Stimulated activated CD8-positive, alpha-beta memory T cell treated with anti-CD3 and anti-CD28 coated beads, Interleukin-7, amount 100 ng/mL, for 48 hours (primary cell): ENCODE measurements around the gene ITIH4.

Source experiments
- DNase-seq, 2 donors: peaks; one replicate each; pipeline ENCODE4 v3.0.0-alpha.2; 2020; ENCODE audit warnings: low read depth in 1 of 2; ENCODE audit errors: extremely low read depth in 1 of 2

The ITIH4 gene

DNA sequence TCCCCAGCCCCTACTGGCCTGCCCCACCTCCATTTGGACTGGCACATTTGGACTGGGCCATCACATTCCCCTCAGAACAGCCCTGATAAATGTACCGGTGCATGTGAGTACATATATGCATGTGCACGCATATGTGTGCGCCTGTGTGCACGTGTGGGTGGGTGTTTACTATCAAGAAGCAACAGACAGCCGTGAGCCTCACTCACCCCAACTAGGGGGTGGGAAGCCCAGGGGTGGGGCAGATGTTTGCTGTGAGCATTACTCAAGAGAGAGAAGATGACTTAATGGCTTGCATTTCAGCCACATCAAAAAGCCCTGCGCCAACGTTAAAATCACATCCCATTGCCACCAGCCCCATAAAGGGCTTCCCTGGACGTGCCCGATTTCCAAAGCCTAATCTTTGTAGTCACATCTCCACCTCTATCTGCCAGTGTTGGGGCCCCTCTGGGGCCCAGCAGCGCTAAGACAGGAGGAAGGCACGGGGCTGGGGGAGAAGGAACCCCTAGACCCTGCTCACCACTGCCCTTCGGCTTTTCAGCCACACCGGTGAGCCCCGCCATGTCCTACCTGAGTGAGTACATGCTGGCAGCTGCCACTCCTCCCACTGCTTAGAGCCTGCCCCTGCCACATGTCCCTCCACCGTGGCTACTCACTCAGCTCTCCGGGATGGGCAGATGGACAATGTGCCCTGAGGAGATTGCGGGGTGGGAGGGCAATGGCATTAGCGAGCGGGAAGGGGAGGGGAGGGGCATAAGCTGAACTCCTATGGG, 25.0 kb downstream of the ITIH4 start:
- DNase-seq, result no peak

DNA sequence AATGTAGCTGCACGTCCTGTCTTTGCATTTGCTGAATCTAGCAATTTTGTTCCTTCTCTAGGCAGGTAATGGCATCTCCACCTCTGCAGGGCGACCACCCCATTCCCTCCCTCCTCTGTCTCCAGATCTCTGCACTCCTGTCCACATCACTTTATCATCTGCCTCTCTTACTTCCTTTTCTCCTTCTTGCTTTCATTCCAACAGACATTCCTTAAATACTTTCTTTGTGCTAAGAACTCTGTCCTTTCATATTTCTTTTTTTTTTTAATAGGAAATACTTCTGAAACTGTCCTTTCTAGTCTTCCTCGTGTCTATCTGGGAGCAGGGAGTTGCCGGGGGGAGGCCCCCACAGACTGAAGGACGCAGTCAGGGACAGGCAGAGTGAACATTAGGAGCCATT, 28.6 kb downstream of the ITIH4 start:
- DNase-seq, result no peak

DNA sequence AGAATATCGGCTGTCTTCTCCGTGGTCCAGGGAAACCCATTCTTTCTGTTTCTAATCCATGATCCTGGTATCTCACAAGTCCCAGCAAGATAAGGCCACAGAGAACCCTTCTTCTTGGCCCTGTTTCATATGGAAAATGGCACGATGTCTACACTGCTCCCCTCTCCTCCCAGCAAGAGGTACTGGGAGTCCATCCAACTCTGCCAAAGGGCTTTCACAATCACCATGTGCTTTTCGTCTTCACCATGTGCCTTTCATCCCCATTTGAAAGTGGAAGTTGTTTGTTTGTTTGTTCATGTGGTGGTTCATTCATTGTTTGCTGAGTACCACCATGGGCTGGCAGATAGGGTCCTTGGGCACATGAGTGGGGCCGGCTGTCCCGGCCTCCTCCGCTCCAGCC, 30.4 kb downstream of the ITIH4 start:
- no peak for DNase-seq

DNA sequence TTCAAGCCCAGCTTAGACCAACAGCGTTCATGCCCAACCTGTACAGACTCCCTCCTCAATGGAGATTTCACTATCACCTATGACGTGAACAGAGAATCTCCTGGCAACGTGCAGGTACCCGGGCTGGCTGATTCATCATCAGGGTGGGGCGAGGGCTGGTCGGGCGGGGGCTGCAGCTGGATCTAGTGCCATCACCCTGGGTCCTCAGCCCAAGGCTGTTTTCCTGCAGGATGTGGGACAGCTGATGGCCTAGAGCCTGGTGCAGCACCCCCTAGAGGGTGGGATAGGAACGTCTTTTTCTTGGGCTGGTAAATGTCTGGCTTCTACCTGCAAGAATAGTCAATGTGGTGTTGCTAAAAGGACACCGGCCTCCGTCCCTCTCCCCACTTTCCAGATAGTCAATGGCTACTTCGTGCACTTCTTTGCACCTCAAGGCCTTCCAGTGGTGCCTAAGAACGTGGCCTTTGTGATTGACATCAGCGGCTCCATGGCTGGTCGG, 31.4 kb downstream of the ITIH4 start:
- DNase-seq, result peak in 1 of 2 donors; percentile 7

DNA sequence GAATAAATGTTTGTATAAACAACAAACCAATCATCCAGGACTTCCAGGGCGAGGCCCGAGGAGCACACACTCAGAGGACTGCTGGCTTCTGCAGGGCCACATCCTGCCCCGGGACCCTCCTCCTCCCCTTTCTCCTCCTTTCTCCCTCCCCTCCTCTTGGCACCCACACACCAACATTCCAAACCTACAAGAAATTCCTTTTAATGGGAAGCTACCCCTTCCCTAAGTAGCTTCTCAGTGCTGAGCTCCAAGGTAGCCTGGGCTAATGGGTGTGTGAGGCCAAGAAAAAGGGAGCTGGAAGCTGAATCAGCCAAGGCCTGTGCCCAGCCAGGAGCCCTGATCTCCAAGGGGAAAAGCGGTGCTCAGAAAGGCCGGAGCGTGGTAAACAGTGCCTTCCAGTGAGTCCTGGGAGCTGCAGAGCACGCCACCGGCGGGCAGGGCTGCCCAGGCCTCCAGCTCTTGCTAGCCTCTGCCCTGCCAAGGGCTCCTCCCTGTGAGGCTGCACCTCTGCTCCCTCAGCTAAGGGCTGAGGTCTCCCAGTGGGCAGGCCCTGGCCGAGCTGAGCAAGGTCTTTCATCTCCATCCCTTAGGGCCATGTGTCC, 32.0 kb downstream of the ITIH4 start:
- no peak for DNase-seq

DNA sequence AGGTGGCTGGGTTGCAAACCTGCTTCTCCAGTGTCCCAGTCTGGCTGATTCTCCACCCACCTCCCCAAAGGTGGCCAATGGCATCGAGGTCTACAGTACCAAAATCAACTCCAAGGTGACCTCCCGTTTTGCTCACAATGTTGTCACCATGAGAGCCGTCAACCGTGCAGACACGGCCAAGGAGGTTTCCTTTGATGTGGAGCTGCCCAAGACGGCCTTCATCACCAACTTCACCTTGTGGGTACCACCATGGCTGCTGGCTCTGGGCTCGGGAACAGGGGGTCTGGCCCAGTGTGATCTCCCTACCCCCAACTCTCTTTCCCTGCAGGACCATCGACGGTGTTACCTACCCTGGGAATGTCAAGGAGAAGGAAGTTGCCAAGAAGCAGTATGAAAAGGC, 34.1 kb downstream of the ITIH4 start:
- no peak for DNase-seq

DNA sequence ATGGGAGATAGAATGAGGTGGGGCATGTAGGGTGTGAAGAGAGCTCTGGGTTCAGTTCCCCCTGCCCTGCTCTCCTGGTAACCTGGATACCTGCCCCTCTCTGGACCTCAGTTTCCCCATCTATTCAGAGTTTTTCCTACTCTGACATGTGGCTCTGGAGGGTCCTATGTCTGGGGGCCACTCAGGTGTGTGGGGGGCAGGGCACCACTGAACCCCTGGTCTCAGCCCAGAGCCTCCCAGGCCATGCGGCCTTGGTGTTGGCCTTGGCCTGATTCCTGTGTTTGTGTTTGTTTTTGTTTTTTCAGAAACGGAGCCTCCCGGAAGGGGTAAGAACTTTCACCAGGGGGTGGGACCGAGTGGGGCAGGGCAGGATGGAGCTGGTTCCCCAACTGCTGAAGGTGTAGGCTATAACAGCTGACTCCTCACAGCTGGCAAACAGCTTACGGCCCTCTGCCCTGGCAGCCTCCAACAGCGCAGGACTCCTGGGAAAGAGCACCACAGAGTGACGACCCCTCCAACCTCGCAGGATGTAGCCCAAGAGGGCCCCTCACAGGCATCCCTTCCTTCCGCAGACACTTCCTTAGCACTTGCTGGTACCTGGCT, 35.1 kb downstream of the ITIH4 start:
- DNase-seq, result no peak

DNA sequence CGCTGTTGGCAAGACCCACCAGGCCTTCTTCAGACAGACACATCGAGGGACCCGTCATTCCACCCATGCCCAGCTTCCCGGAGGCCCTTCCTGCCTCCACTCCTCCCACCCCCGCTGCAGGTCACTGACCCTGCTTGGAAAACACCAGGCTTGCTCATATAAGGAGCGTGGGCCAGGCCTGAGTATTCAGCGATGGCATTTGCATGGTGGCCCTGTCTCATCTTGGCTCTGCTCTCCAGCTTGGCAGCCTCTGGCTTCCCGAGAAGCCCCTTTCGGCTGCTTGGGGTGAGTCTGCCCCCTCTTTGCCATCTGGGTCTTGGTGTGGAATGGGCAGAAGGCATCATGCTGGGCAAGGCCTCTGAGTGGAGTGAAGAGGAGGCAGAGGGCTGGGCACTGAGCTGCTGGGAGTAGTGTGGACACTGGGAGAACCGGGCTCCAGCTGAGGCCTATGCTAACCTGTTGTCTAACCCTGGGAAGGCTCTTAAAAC, 35.8 kb downstream of the ITIH4 start, which contains the start of gene ITIH3:
TSS of gene ITIH3 (plus strand) at position 185 of the 488 bp plus-strand sequence. CDS start at position 193, 8 bp downstream.
- no peak for DNase-seq

DNA sequence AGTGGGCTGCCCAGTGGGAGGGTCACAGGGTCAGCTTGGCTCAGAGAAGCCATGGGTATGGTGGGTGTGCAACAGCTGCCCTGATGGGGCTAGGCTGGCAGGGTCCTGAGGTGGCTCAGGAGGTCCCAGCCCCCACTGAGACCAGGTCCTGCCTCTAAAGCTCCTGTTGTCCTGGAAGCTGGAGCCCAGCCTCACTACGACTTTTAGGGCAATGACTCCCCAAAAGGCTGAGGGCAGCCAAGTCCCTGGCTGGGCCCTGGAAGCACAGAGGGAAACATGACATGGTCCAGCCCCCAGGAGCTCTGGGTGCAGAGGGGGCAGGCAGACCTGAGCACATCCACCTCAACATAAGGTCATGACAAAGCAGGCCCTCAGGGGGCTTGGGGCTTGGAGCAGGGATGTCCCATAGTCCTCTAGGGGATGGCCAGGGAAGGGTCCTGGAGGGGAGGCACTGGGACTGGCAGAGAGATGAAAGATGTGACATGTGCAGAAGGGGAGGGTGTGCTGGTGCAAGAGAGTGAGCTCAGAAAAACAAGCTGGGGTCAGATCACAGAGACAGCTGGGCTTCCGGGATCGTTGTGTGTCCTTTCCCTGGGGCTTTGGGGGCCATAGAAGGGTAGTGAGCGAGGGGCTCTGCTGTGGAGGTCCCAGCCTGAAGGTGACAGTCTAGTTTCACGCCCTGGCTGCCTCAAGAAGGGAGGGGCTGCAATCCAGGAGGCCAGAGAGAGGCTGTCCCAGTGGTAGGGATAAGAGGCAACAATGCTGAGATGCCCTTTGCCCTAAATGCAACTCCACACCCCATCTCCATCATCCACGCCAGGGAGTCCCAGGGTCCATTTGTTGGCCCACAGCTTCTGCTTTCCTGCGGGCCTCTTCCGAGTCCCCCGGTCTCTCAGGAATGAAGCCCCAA, 36.5 kb downstream of the ITIH4 start:
- DNase-seq, result no peak

DNA sequence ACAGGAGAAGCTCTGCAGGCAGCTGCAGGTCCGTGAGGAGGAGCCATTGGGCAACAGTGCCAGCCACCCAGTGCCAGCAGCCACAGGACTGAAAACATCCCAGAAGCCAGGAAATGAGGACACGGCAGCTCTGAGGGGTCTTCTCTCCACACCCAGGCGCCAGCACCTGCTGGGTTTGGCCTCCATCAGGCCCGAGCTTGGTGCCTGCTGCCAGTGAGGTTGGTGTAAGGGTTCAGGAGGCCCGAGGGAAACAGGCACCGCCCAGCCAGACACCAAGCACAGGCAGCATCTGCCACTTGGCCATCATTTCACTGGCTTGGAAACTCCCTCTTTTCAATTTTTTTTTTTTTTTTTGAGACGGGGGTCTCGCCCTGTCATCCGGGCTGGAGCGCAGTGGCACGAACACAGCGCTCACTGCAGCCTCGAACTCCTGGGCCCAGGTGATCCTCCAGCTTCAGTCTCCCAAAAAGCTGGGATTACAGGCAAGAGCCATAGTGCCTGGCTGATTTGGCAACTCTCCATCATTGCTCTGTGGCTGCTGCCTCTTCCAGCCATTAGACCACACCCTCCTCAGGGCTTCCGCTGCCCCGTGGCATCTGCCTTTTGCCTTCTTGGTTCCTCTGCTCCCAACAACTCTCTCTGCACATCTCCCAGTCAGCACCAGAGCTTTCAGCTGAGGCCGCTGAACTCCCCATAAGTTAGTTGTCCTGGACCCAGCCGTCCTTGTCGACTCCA, 37.3 kb downstream of the ITIH4 start:
- no peak for DNase-seq

DNA sequence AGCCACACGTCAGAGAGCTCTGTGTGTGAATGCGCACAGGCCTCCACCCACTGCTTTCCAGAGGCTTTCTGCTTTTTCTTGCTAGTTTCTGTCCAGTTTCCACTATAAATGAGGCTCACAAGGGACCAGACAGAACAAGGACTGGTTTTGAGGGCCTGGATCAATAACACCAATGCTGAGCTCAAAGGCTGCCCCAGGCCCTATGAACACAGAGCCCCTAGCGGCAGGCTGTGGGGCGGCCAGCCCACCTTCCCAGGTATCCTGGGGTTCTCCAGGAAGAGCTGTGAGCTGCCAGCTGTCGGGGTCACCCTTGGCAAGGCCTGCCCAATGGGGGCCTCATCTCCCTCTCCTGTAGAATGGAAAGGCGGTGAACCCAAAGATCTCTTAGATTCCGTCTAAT, 38.1 kb downstream of the ITIH4 start:
- no peak for DNase-seq

DNA sequence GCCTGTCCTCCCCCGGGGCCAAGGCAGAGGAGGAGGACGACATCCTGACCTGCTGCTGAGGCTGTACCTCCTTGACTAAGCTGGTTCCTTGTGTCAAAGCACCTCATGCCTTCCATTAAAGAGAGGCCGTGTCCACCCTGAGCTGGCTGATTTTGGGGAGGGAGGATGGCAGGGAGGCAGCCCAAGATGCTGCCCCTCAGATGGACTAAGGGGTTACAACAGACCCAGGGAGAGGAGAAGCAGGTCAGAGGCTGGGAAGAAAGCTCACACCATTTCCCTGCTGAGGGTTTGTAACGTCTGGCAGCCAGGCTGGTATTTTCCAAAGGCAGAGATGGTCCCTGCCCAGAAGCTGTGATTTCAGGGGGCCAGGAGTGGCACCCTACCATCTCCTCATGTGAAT, 38.5 kb downstream of the ITIH4 start:
- no peak for DNase-seq

DNA sequence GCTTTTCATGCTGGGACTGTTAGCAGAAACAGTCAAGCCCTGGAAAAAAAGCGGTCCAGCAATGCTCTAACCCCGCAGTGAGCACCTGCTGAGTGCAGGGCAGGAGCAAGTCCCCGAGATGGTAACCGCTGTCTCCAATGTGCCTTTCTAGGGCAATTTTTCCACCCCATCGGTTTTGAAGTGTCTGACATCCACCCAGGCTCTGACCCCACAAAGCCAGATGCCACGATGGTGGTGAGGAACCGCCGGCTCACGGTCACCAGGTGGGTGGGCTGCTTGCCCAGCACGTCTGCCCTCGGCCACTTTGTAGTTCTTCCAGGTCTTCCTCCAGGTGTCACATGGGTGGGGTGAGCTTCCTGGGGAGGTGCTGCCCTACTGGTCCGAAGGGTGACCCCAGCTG, 39.1 kb downstream of the ITIH4 start:
- no peak for DNase-seq

DNA sequence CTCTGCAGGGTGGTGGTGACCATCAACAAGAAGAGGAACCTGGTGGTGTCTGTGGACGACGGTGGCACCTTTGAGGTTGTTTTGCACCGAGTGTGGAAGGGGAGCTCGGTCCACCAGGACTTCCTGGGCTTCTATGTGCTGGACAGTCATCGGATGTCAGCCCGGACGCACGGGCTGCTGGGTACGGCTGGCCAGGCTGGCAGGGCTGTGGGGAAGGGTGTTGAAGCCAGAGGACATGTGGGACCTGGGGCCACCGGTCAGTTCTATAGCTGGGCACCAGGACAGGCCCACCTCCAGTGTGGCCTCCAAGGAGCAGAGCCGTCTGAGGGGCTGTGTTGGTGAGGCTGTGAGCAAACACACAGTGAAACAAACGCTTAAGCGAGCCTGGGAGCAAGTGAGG, 39.7 kb downstream of the ITIH4 start:
- DNase-seq, result no peak

DNA sequence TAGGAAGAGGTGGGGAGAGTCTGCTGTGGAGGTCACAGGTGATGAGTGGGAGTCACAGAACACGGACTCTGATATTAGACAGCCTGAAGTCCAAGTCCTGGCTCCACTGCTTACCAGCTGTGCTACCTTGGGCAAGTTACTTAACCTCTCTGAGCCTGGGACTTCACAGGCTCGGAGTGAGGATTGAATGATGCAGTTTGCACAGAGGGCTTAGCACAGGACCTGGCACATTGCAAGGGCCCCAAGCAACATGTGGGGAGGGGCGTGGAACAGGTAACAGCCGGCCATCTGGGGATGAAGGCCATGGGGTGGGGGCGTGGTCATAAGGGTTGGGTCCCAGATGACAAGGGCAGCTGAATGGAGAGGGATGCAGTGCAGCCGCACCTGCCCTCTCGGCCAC, 40.1 kb downstream of the ITIH4 start:
- no peak for DNase-seq

DNA sequence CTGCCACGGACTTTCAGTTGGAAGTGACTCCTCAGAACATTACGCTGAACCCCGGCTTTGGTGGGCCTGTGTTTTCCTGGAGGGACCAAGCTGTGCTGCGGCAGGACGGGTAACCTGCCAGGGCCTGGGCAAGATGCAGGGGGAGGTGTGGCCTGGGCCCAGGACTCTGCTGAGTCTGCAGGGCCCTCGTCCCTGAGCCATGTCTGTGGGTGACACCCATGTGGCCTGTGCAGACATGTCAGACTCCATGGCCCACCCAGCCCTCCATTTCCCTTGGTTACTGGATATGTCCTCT, 40.8 kb downstream of the ITIH4 start:
- no peak for DNase-seq

DNA sequence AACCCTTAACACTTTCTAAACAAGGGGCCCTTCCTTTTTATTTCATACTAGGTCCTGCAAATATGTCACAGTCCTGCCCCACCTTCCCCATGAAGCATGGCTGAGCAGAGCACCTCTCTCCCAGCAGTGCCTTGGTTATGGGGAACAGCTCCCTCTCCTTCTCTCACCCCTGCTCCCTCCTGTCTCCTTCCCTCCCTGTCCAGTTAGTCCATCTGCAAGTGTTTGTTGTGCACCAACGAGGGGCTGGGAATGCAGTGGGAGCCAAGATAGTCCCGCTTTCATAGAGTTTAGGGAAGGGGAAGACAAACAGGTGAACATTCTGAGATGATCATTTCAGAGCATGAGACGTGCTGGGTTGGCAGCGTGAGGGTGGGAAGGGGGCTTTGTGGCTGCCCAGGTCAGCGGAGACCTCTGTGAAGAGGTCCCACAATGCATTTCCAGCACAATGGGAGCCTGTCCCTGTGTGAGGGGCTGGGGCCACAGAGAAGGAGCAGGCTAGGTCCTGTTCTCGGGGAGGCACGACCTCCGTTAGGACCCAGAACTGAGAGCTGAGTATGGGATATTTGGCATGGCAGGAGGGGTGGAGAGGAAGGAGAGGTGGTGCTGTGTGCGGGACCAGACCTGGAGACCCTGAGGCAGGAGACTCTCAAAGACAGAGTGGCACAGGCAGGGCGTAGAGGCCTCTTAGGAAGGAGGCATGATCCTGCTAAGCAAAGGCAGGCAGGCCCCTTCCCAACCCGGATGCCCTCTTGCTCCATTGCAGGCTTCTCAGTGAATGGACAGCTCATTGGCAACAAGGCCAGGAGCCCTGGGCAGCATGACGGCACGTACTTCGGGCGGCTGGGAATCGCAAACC, 41.4 kb downstream of the ITIH4 start:
- no peak for DNase-seq

DNA sequence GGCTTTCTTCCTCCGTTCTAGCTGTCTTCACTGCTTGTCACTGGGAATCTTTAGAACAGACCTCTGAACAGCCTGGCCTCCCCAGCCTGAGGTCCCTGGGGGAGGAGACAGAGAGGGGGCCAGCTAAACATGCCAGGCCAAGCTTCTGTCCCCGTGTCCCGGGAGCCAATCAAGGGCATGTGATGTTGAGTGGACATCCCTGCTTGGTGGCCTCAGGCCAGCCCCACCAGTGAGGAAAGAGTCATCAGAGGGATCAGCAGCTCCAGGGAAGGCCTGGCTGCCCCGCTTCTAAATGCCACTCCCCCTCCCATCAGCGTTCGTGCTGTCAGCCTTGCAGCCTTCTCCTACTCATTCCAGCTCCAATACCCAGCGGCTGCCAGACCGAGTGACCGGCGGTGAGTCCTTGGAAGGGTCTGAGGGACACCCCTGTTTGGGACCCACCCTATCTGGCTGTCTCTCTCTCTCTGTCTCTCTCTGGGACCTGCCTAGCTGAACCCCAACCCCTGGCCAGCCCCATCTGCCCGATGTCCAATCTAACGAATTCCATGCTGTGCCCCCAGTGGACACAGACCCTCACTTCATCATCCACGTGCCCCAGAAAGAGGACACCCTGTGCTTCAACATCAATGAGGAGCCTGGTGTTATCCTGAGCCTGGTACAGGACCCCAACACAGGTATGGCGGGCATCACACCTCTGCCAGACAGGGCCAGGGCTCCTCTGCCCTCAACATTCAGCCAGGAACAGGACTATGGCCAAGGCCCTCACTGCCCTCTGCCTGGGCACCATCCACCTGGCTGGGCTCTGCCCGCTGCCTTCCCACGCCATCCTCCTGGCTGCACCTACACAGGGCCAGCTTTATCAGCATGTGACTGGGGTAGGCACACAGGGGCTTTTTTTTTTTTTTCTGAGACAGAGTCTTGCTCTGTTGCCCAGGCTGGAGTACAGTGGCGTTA, 42.5 kb downstream of the ITIH4 start:
- no peak for DNase-seq
